Karpas-422 (cell line): ENCODE results near the gene LTK. TPM values are rescaled to one million over a fixed set of nuclear protein-coding genes. Genes with fewer than 3 reads are reported as not detected.
A peak's percentile ranks its signal among the peaks of the same experiment; 100 is the strongest.

ENCODE experiments used
- DNase-seq: peaks from one replicate; pipeline ENCODE4 v3.0.0-alpha.2; 2015
- H2AFZ ChIP-seq: fragments of 200-600 bp; sonication (generic); 2 replicates; pipeline ENCODE4 v1.6.1; 2014; ENCODE audit warnings: antibody characterized with exemption, low read length, mixed read lengths
- H3K27ac ChIP-seq: fragments of 200-600 bp; sonication (generic); 2 replicates; pipeline ENCODE4 v1.5.1; 2014; ENCODE audit warnings: mild to moderate bottlenecking, low read length, moderate library complexity
- H3K27me3 ChIP-seq: fragments of 200-600 bp; sonication (generic); 2 replicates; pipeline ENCODE4 v1.6.1; 2014; ENCODE audit warnings: low read length, mixed read lengths
- H3K36me3 ChIP-seq: fragments of 200-600 bp; sonication (generic); 2 replicates; pipeline ENCODE4 v1.6.1; 2014; ENCODE audit warnings: low read length, mixed read lengths; ENCODE audit not compliant: insufficient read depth
- H3K4me1 ChIP-seq: fragments of 200-600 bp; sonication (generic); 2 replicates; pipeline ENCODE4 v1.6.1; 2014; ENCODE audit warnings: mild to moderate bottlenecking, low read length, mixed read lengths
- H3K4me2 ChIP-seq: fragments of 200-600 bp; sonication (generic); 2 replicates; pipeline ENCODE4 v1.6.1; 2014; ENCODE audit warnings: low read length, low read depth, mild to moderate bottlenecking; ENCODE audit not compliant: poor library complexity, severe bottlenecking
- H3K4me3 ChIP-seq: fragments of 200-600 bp; sonication (generic); 2 replicates; pipeline ENCODE4 v1.5.1; 2014; ENCODE audit warnings: mild to moderate bottlenecking, antibody characterized with exemption, low read length, mixed read lengths
- H3K79me2 ChIP-seq: fragments of 200-600 bp; sonication (generic); 2 replicates; pipeline ENCODE4 v1.6.1; 2014; ENCODE audit warnings: mild to moderate bottlenecking, low read length, mixed read lengths
- H3K9ac ChIP-seq: fragments of 200-600 bp; sonication (generic); 2 replicates; pipeline ENCODE4 v1.6.0; 2014; ENCODE audit warnings: low read length
- H3K9me2 ChIP-seq: fragments of 200-600 bp; sonication (generic), shearing (Covaris generic); replicated peaks from 2 replicates; pipeline ENCODE4 v1.6.0; 2014; ENCODE audit warnings: mild to moderate bottlenecking, low read length, moderate library complexity; ENCODE audit not compliant: insufficient read depth
- H3K9me3 ChIP-seq: fragments of 300-700, 200-600 bp; sonication (generic); 2 replicates; pipeline ENCODE4 v1.6.1; 2014; ENCODE audit warnings: low read length, mixed read lengths
- H4K20me1 ChIP-seq: fragments of 200-600 bp; sonication (generic); 2 replicates; pipeline ENCODE4 v1.6.1; 2014; ENCODE audit warnings: mild to moderate bottlenecking, antibody characterized with exemption, low read length, low read depth; ENCODE audit not compliant: insufficient read depth
- total RNA-seq: library from RNA; depleted of rRNA; stranded (reverse); fragments of >200 nt; shearing (Covaris generic); gene quantifications from 2 replicates; pipeline ENCODE4 v1.2.3, GENCODE V29; 2014; ENCODE audit warnings: low replicate concordance

Gene LTK
- total RNA-seq, 1 experiment from 2014 or later = 0.78 TPM

GRCh38 chr15:41517895-41518449 lies 4.3 kb upstream of the LTK start:
- H3K27ac ChIP-seq = no peak overlapping the region
- no peaks in the 10 kb centered on the region for H3K9me2 ChIP-seq
- no peak overlapping the region for H3K4me3 ChIP-seq
- H3K9me3 ChIP-seq = no peaks in the 10 kb centered on the region
- no peak overlapping the region for H3K9ac ChIP-seq
- no peaks in the 10 kb centered on the region for H3K79me2 ChIP-seq
- H3K4me2 ChIP-seq = no peak overlapping the region
- no peak overlapping the region for H2AFZ ChIP-seq
- DNase-seq = no peak
- H4K20me1 ChIP-seq = no peaks in the 10 kb centered on the region
- no peaks in the 10 kb centered on the region for H3K27me3 ChIP-seq
- peaks cover 9% of the 10 kb centered on the region for H3K4me1 ChIP-seq
- H3K36me3 ChIP-seq = no peaks in the 10 kb centered on the region

GRCh38 chr15:41512940-41513505 lies 604 bp downstream of the LTK start:
- Histone ChIP-seq H3K27me3 (no peaks in the 10 kb centered on the region), H4K20me1 (no peaks in the 10 kb centered on the region), H3K79me2 (no peaks in the 10 kb centered on the region), H3K4me3 (peak overlapping the region; percentile 70), H3K9me2 (no peaks in the 10 kb centered on the region), H3K9ac (peak overlapping the region; percentile 63), H3K9me3 (no peaks in the 10 kb centered on the region), H3K36me3 (no peaks in the 10 kb centered on the region), H3K27ac (no peak overlapping the region), H2AFZ (peak overlapping the region; percentile 80; the same call in 1 of the 2 replicates), H3K4me1 (peaks cover 12% of the 10 kb centered on the region), H3K4me2 (peak overlapping the region; percentile 85)
- peak; percentile 58 for DNase-seq

- H4K20me1 ChIP-seq = no peaks in the 10 kb centered on the region
- H3K27ac ChIP-seq = no peak overlapping the region
- no peak overlapping the region for H2AFZ ChIP-seq
- peak overlapping the region; percentile 70; the same call in 1 of the 2 replicates for H3K4me3 ChIP-seq
- H3K9me2 ChIP-seq = no peaks in the 10 kb centered on the region
- DNase-seq = no peak
- H3K9me3 ChIP-seq = no peaks in the 10 kb centered on the region
- no peak overlapping the region for H3K9ac ChIP-seq
- H3K79me2 ChIP-seq = no peaks in the 10 kb centered on the region
- no peaks in the 10 kb centered on the region for H3K36me3 ChIP-seq
- peaks cover 12% of the 10 kb centered on the region for H3K4me1 ChIP-seq
- peak overlapping the region; percentile 85 for H3K4me2 ChIP-seq
- no peaks in the 10 kb centered on the region for H3K27me3 ChIP-seq
Measured at GRCh38 chr15:41512512-41512939, 1.1 kb downstream of the LTK start.

- no peaks in the 10 kb centered on the region for H3K36me3 ChIP-seq
- H2AFZ ChIP-seq = no peak overlapping the region
- no peak overlapping the region for H3K27ac ChIP-seq
- peaks cover 12% of the 10 kb centered on the region for H3K4me1 ChIP-seq
- H3K9me2 ChIP-seq = no peaks in the 10 kb centered on the region
- no peak for DNase-seq
- H3K9ac ChIP-seq = no peak overlapping the region
- H3K79me2 ChIP-seq = no peaks in the 10 kb centered on the region
- no peaks in the 10 kb centered on the region for H3K9me3 ChIP-seq
- no peaks in the 10 kb centered on the region for H4K20me1 ChIP-seq
- no peak overlapping the region for H3K4me2 ChIP-seq
- no peaks in the 10 kb centered on the region for H3K27me3 ChIP-seq
- no peak overlapping the region for H3K4me3 ChIP-seq
Measured at GRCh38 chr15:41511899-41512369, 1.7 kb downstream of the LTK start.

- H3K9me2 ChIP-seq = no peaks in the 10 kb centered on the region
- no peak overlapping the region for H2AFZ ChIP-seq
- H3K4me2 ChIP-seq = no peak overlapping the region
- H3K27ac ChIP-seq = no peak overlapping the region
- no peak overlapping the region for H3K9ac ChIP-seq
- no peaks in the 10 kb centered on the region for H4K20me1 ChIP-seq
- H3K27me3 ChIP-seq = no peaks in the 10 kb centered on the region
- H3K79me2 ChIP-seq = no peaks in the 10 kb centered on the region
- no peaks in the 10 kb centered on the region for H3K36me3 ChIP-seq
- no peak overlapping the region for H3K4me3 ChIP-seq
- no peaks in the 10 kb centered on the region for H3K9me3 ChIP-seq
- no peak for DNase-seq
- peaks cover 12% of the 10 kb centered on the region for H3K4me1 ChIP-seq
Measured at GRCh38 chr15:41511331-41511898, 2.2 kb downstream of the LTK start.

GRCh38 chr15:41510728-41511127 lies 2.9 kb downstream of the LTK start:
- Histone ChIP-seq H3K4me3 (no peak overlapping the region), H3K27ac (no peak overlapping the region), H3K9me3 (no peaks in the 10 kb centered on the region), H2AFZ (no peak overlapping the region), H3K4me1 (peaks cover 12% of the 10 kb centered on the region), H3K79me2 (no peaks in the 10 kb centered on the region), H4K20me1 (no peaks in the 10 kb centered on the region), H3K4me2 (no peak overlapping the region), H3K9ac (no peak overlapping the region), H3K9me2 (no peaks in the 10 kb centered on the region), H3K36me3 (no peaks in the 10 kb centered on the region), H3K27me3 (no peaks in the 10 kb centered on the region)
- no peak for DNase-seq

- Histone ChIP-seq H3K79me2 (no peaks in the 10 kb centered on the region), H3K9me3 (no peaks in the 10 kb centered on the region), H4K20me1 (no peaks in the 10 kb centered on the region), H2AFZ (no peak overlapping the region), H3K9me2 (no peaks in the 10 kb centered on the region), H3K4me1 (0 out of 2 replicates have a peak, but pooled peaks cover 3% of the 10 kb centered on the region), H3K9ac (no peak overlapping the region), H3K4me2 (no peak overlapping the region), H3K27ac (no peak overlapping the region), H3K27me3 (no peaks in the 10 kb centered on the region), H3K36me3 (no peaks in the 10 kb centered on the region), H3K4me3 (no peak overlapping the region)
- DNase-seq = no peak
Measured at GRCh38 chr15:41507820-41508290, 5.8 kb downstream of the LTK start.

GRCh38 chr15:41506796-41507341 lies 6.8 kb downstream of the LTK start:
- DNase-seq = no peak
- H3K36me3 ChIP-seq = no peaks in the 10 kb centered on the region
- H3K79me2 ChIP-seq = no peaks in the 10 kb centered on the region
- no peak overlapping the region for H3K4me3 ChIP-seq
- peaks cover 1% of the 10 kb centered on the region for H3K4me1 ChIP-seq
- no peaks in the 10 kb centered on the region for H3K9me3 ChIP-seq
- H3K4me2 ChIP-seq = no peak overlapping the region
- H4K20me1 ChIP-seq = no peaks in the 10 kb centered on the region
- no peak overlapping the region for H2AFZ ChIP-seq
- H3K27me3 ChIP-seq = no peaks in the 10 kb centered on the region
- H3K9ac ChIP-seq = no peak overlapping the region
- H3K27ac ChIP-seq = no peak overlapping the region
- H3K9me2 ChIP-seq = no peaks in the 10 kb centered on the region
